Urinary bladder (tissue), 4 donors: ENCODE data around the gene SH2D3C. TPM values are rescaled to one million over a fixed set of nuclear protein-coding genes. Genes with fewer than 3 reads are reported as not detected.

ENCODE experiments used
- DNase-seq: peaks from one replicate; pipeline ENCODE4 v3.0.0-alpha.2; 2015; ENCODE audit errors: extremely low spot score
- H3K27ac ChIP-seq: one replicate; pipeline ENCODE4 v1.5.1; 2013; ENCODE audit warnings: low read depth, mild to moderate bottlenecking, moderate library complexity
- H3K36me3 ChIP-seq: one replicate; pipeline ENCODE4 v1.6.1; 2013; ENCODE audit warnings: mild to moderate bottlenecking, moderate library complexity; ENCODE audit not compliant: insufficient read depth
- H3K4me1 ChIP-seq: one replicate; pipeline ENCODE4 v1.6.1; 2013; ENCODE audit warnings: mild to moderate bottlenecking, moderate library complexity; ENCODE audit not compliant: insufficient read depth
- H3K4me3 ChIP-seq: one replicate; pipeline ENCODE4 v1.5.1; 2013; ENCODE audit warnings: low read depth, low read length
- WGBS: extraction: QIAGEN DNeasy Blood & Tissue Kit; methylation state at CpG from one replicate; pipeline ENCODE4 v1.1.7; 2013; 5-methylcytosine and 5-hydroxymethylcytosine counted together
- polyA plus RNA-seq: library from polyadenylated mRNA; stranded (reverse); fragments of 200-250 nt; gene quantifications from one replicate; pipeline ENCODE4 v1.2.3, GENCODE V29; 2013
- total RNA-seq: library from RNA; depleted of rRNA; stranded (reverse); fragments of >200 nt; gene quantifications from one replicate; pipeline ENCODE4 v1.2.3, GENCODE V29; 2014
- donor health status: healthy with polysubstance abuse.
- donor health status: healthy.

SH2D3C gene
- total and polyA plus RNA-seq, 2 donors: 11.6 to 16.6 TPM

DNA sequence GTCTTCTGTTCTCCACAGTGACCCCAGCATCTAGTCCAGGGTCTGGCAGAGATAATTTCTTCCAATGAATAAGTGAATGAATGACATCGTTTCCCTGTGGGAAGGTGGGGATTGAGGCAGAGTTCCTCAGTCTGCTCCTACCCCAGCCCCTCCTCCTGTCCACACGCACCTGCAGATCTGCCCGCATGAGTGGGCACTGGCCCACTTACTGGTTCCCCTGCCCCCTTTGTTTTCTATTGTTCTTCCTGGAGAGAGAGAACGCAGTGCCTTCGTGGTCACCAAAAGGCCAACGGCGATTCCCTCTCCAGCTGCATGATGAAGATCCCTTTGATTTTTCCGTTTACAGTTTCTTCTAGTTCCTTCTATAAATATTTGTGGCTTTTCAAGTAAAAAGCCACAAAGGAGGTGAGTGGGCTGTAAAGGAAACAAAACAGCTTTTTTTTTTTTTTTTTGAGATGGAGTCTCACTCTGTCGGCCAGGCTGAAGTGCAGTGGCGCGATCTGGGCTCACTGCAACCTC is 18.4 kb upstream of the SH2D3C start:
- Histone ChIP-seq H3K4me3 (no peak overlapping the region), H3K36me3 (no peaks in the 10 kb centered on the region), H3K27ac (no peak overlapping the region), H3K4me1 (no peaks in the 10 kb centered on the region)
- WGBS: 41% methylated on average over 11 of the region's 11 CpGs
- DNase-seq: no peak

DNA sequence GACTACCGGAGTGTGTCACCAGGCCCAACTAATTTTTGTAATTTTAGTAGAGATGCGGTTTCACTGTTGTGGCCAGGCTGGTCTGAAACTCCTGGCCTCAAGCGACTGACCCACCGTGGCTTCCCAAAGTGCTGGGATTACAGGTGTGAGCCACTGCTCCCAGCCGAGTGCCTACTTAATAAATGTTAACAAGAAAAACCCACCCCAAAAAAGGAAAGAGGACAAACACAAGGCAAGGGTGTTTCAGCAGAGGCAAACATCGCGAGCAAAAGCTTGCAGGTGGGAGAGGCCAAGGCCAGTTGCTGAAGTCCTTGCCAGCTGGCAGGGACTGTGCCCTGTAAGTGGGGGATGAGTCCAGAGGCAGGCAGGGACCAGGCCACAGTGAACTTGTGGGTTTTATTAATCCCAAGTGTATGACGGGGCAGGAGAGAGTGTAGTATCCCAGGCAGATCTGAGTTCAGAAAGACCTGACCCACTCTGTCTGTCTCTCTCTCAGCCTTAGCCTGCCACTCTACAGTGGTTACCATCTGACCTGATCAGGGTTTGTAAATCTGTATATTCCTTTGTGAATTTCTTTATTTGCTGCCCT is 17.9 kb upstream of the SH2D3C start:
- WGBS: 47% methylated on average over 8 of the region's 8 CpGs
- Histone ChIP-seq H3K4me3 (no peak overlapping the region), H3K27ac (no peak overlapping the region), H3K36me3 (no peaks in the 10 kb centered on the region), H3K4me1 (no peaks in the 10 kb centered on the region)
- no peak for DNase-seq

DNA sequence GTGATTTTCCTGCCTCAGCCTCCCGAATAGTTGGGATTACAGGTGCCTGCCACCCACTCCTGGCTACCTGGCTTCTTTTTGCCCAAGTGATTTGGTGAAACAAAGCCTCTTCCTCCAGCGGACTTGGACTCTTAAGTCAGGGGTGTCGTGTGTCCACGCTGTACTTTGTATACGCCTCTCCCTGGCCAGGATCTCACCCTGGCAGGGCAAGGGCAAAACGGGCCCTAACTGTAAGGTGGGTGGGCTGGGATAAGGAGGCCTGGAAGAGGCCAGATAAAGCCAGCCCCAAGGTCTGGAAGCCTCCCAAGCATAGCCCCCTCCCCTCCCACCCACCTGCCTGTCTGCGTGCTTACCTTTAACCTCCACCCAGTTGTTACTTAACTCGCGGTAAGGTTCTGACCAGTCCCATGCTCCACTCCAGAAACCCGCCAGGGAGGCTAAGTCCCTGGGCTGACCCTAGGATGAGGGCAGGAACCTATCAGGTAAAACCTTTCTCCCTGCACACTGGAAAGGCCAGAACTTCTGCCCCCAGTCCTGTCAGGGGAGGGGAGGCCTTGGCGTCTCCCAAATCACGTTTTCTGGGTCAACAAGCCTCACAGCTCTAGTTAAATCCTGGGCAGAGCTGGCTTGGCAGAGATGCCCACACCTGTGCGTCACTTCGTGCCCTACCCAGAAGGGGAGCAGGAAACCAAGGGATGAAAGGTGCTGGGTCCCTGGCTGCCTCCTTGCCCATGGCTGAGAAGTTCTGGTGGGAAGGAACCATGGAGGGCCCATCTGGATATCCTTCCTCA is 15.7 kb upstream of the SH2D3C start:
- no peak overlapping the region for H3K4me3 ChIP-seq
- 69% methylated on average over 14 of the region's 14 CpGs for WGBS
- H3K27ac ChIP-seq: no peak overlapping the region
- no peaks in the 10 kb centered on the region for H3K4me1 ChIP-seq
- H3K36me3 ChIP-seq: peaks cover 8% of the 10 kb centered on the region
- no peak for DNase-seq

- Histone ChIP-seq H3K4me3 (no peak overlapping the region), H3K36me3 (peaks cover 9% of the 10 kb centered on the region), H3K4me1 (no peaks in the 10 kb centered on the region), H3K27ac (no peak overlapping the region)
- WGBS: 52% methylated on average over 8 of the region's 8 CpGs
- no peak for DNase-seq
Measured at GRCh38 chr9:127793093-127793708, 14.7 kb upstream of the SH2D3C start.

DNA sequence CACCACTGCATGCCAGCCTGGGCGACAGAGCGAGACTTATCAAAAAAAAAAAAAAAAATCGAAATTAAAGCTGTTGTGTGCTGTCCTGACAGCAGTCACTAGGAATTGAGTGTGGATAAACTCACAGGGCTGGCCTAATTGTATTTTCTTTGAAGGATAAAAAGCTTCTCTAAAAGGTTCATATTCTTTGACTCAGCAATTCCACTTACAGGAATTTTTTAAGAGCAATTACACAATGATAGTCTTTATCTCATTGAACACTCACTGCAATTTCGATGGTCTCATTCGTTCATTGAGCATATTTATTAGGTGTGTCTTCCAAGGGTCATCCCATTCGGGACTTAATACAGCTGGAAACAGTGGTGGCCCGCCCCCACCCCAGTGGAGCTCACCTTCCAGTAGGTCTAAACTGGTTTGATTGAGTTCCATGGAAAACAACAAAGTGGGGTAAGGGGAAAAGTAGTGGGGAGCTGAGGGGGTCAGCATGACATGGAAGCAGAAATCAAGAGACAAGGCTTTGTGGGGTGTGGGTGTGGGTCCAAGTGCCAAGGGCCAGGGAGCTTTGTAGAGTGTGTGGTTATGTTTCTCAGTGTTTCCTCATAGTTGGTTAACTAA is 14.1 kb upstream of the SH2D3C start:
- peaks cover 9% of the 10 kb centered on the region for H3K36me3 ChIP-seq
- DNase-seq: no peak
- no peak overlapping the region for H3K27ac ChIP-seq
- no peaks in the 10 kb centered on the region for H3K4me1 ChIP-seq
- WGBS: 88% methylated on average over 7 of the region's 7 CpGs
- H3K4me3 ChIP-seq: no peak overlapping the region

DNA sequence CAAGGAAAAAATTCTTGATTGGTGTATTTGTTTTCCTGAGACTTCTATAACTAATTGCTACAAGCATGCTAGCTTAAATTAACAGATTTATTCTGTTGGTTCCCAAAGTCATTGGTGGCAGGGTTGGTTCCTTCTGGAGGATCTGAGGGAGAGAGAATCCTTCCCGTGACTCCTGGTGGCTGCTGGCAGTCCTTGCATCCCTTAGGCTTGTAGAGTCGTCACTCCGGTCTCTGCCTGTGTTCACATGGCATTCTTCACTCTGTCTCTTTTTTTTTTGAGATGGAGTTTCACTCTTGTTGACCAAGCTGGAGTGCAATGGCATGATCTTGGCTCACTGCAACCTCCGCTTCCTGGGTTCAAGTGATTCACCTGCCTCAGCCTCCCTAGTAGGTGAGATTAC is 12.6 kb upstream of the SH2D3C start:
- no peak overlapping the region for H3K27ac ChIP-seq
- no peaks in the 10 kb centered on the region for H3K4me1 ChIP-seq
- no peak for DNase-seq
- H3K4me3 ChIP-seq: no peak overlapping the region
- 87% methylated on average over 4 of the region's 4 CpGs for WGBS
- peaks cover 9% of the 10 kb centered on the region for H3K36me3 ChIP-seq

- Histone ChIP-seq H3K4me3 (no peak overlapping the region), H3K4me1 (no peaks in the 10 kb centered on the region), H3K27ac (no peak overlapping the region), H3K36me3 (peaks cover 9% of the 10 kb centered on the region)
- DNase-seq: no peak
- WGBS: 82% methylated on average over 9 of the region's 9 CpGs
Measured at GRCh38 chr9:127790094-127790855, 11.8 kb upstream of the SH2D3C start.

DNA sequence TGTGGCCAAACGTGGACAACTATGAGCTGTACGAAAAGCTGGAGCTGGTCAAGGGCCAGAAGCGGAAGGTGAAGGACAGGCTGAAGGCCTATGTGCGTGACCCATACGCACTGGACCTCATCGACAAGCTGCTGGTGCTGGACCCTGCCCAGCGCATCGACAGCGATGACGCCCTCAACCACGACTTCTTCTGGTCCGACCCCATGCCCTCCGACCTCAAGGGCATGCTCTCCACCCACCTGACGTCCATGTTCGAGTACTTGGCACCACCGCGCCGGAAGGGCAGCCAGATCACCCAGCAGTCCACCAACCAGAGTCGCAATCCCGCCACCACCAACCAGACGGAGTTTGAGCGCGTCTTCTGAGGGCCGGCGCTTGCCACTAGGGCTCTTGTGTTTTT is 10.7 kb upstream of the SH2D3C start:
- Histone ChIP-seq H3K36me3 (peaks cover 9% of the 10 kb centered on the region), H3K4me1 (no peaks in the 10 kb centered on the region), H3K4me3 (no peak overlapping the region), H3K27ac (no peak overlapping the region)
- WGBS: 88% methylated on average over 25 of the region's 25 CpGs
- DNase-seq: no peak

DNA sequence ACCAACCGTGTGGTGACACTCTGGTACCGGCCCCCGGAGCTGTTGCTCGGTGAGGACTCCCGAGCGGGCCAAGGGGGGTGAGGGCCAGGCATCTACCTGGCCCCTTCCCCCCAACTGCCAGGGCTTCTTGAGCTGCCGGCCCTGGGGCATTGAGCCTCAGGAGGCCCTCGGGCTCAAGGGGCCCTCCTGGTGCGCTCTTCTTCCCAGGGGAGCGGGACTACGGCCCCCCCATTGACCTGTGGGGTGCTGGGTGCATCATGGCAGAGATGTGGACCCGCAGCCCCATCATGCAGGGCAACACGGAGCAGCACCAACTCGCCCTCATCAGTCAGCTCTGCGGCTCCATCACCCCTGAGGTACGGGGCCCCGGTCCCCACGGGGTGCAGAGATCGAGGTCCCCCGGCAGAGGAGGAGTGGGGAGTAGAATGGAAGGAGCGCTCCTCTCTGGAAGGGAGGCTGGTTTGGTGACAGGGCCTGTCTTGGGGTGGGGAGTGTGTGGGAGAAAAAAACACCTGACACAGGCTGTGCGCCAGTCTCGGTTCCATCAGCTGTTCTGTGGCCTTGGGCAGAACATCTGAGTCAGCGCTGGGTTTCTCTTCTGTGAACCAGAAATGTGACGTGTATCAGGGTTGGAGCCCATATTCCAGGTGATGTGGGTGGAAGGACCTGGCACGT is 10.0 kb upstream of the SH2D3C start:
- H3K27ac ChIP-seq: no peak overlapping the region
- peaks cover 9% of the 10 kb centered on the region for H3K36me3 ChIP-seq
- no peak overlapping the region for H3K4me3 ChIP-seq
- no peaks in the 10 kb centered on the region for H3K4me1 ChIP-seq
- no peak for DNase-seq
- WGBS: 88% methylated on average over 26 of the region's 26 CpGs

- no peaks in the 10 kb centered on the region for H3K4me1 ChIP-seq
- DNase-seq: no peak
- no peak overlapping the region for H3K27ac ChIP-seq
- 1% methylated on average over 12 of the region's 12 CpGs for WGBS
- H3K36me3 ChIP-seq: peaks cover 9% of the 10 kb centered on the region
- peak overlapping the region; percentile 94 for H3K4me3 ChIP-seq
Measured at GRCh38 chr9:127786773-127787104, 8.3 kb upstream of the SH2D3C start.

- H3K36me3 ChIP-seq: peaks cover 9% of the 10 kb centered on the region
- H3K4me3 ChIP-seq: peak within 1 kb of the TSS; percentile 94
- WGBS: under 1% methylated on average over 75 of the region's 75 CpGs
- peak within 1 kb of the TSS; percentile 96 for H3K27ac ChIP-seq
- DNase-seq: peak; percentile 46
- no peaks in the 10 kb centered on the region for H3K4me1 ChIP-seq
Measured at GRCh38 chr9:127785933-127786772, 7.7 kb upstream of the SH2D3C start, which contains the start of gene CDK9. TSS of gene CDK9 (plus strand) at chr9:127786034. CDS start at chr9:127786149, 115 bp downstream.
